ENCODE measurements around the gene FIGN.

The FIGN gene

GRCh38 chr2:163611557-163611906 lies 124.3 kb downstream of the FIGN start:
- H3K36me3 Mint-ChIP-seq (ENCODE audit: low read depth), result no peaks in the 10 kb centered on the region
- H3K9me3 Mint-ChIP-seq, result no peaks in the 10 kb centered on the region
- no peaks in the 10 kb centered on the region for H3K27me3 Mint-ChIP-seq (ENCODE audit: low read depth)
- no peak overlapping the region for H3K4me3 Mint-ChIP-seq
- no peaks in the 10 kb centered on the region for H3K4me1 Mint-ChIP-seq (ENCODE audit: low read depth)
- no peak overlapping the region for H3K27ac Mint-ChIP-seq

GRCh38 chr2:163610817-163611556 lies 124.8 kb downstream of the FIGN start:
- H3K4me1 Mint-ChIP-seq (ENCODE audit: low read depth), result no peaks in the 10 kb centered on the region
- H3K36me3 Mint-ChIP-seq (ENCODE audit: low read depth), result no peaks in the 10 kb centered on the region
- H3K4me3 Mint-ChIP-seq, result no peak overlapping the region
- no peaks in the 10 kb centered on the region for H3K9me3 Mint-ChIP-seq
- no peaks in the 10 kb centered on the region for H3K27me3 Mint-ChIP-seq (ENCODE audit: low read depth)
- no peak overlapping the region for H3K27ac Mint-ChIP-seq

- H3K4me3 Mint-ChIP-seq, result no peak overlapping the region
- H3K4me1 Mint-ChIP-seq (ENCODE audit: low read depth), result no peaks in the 10 kb centered on the region
- H3K9me3 Mint-ChIP-seq, result no peaks in the 10 kb centered on the region
- H3K36me3 Mint-ChIP-seq (ENCODE audit: low read depth), result no peaks in the 10 kb centered on the region
- H3K27ac Mint-ChIP-seq, result no peak overlapping the region
- H3K27me3 Mint-ChIP-seq (ENCODE audit: low read depth), result no peaks in the 10 kb centered on the region
Measured at GRCh38 chr2:163607630-163608029, 128.2 kb downstream of the FIGN start.

- Mint-ChIP-seq H3K4me1 (ENCODE audit: low read depth) (no peaks in the 10 kb centered on the region), H3K27ac (no peak overlapping the region), H3K36me3 (ENCODE audit: low read depth) (no peaks in the 10 kb centered on the region), H3K27me3 (ENCODE audit: low read depth) (no peaks in the 10 kb centered on the region), H3K9me3 (no peaks in the 10 kb centered on the region), H3K4me3 (no peak overlapping the region)
Measured at GRCh38 chr2:163606878-163607277, 128.9 kb downstream of the FIGN start.

GRCh38 chr2:163605779-163606178 lies 130.0 kb downstream of the FIGN start:
- no peaks in the 10 kb centered on the region for H3K4me1 Mint-ChIP-seq (ENCODE audit: low read depth)
- H3K4me3 Mint-ChIP-seq, result no peak overlapping the region
- no peak overlapping the region for H3K27ac Mint-ChIP-seq
- no peaks in the 10 kb centered on the region for H3K36me3 Mint-ChIP-seq (ENCODE audit: low read depth)
- no peaks in the 10 kb centered on the region for H3K27me3 Mint-ChIP-seq (ENCODE audit: low read depth)
- H3K9me3 Mint-ChIP-seq, result no peaks in the 10 kb centered on the region

- Mint-ChIP-seq H3K9me3 (no peaks in the 10 kb centered on the region), H3K4me1 (ENCODE audit: low read depth) (no peaks in the 10 kb centered on the region)
Measured at GRCh38 chr2:163604941-163605555, 130.8 kb downstream of the FIGN start.

GRCh38 chr2:163602196-163602595 lies 133.6 kb downstream of the FIGN start:
- no peaks in the 10 kb centered on the region for H3K9me3 Mint-ChIP-seq
- H3K36me3 Mint-ChIP-seq (ENCODE audit: low read depth), result no peaks in the 10 kb centered on the region
- no peaks in the 10 kb centered on the region for H3K4me1 Mint-ChIP-seq (ENCODE audit: low read depth)
- no peak overlapping the region for H3K27ac Mint-ChIP-seq
- no peak overlapping the region for H3K4me3 Mint-ChIP-seq
- H3K27me3 Mint-ChIP-seq (ENCODE audit: low read depth), result no peaks in the 10 kb centered on the region

More at GRCh38 chr2:163604941-163605555, 130.8 kb downstream of the FIGN start:
- no peak overlapping the region for H3K4me3 Mint-ChIP-seq
- no peaks in the 10 kb centered on the region for H3K36me3 Mint-ChIP-seq (ENCODE audit: low read depth)
- no peak overlapping the region for H3K27ac Mint-ChIP-seq
- no peaks in the 10 kb centered on the region for H3K27me3 Mint-ChIP-seq (ENCODE audit: low read depth)

- H3K9me3 Mint-ChIP-seq, result no peaks in the 10 kb centered on the region
- no peaks in the 10 kb centered on the region for H3K4me1 Mint-ChIP-seq (ENCODE audit: low read depth)
- no peak overlapping the region for H3K27ac Mint-ChIP-seq
- H3K27me3 Mint-ChIP-seq (ENCODE audit: low read depth), result no peaks in the 10 kb centered on the region
- no peaks in the 10 kb centered on the region for H3K36me3 Mint-ChIP-seq (ENCODE audit: low read depth)
- no peak overlapping the region for H3K4me3 Mint-ChIP-seq
Measured at GRCh38 chr2:163601377-163601776, 134.4 kb downstream of the FIGN start.

GRCh38 chr2:163600801-163601200 lies 135.0 kb downstream of the FIGN start:
- H3K4me1 Mint-ChIP-seq (ENCODE audit: low read depth), result no peaks in the 10 kb centered on the region
- H3K4me3 Mint-ChIP-seq, result no peak overlapping the region
- no peaks in the 10 kb centered on the region for H3K9me3 Mint-ChIP-seq
- no peak overlapping the region for H3K27ac Mint-ChIP-seq
- no peaks in the 10 kb centered on the region for H3K27me3 Mint-ChIP-seq (ENCODE audit: low read depth)
- H3K36me3 Mint-ChIP-seq (ENCODE audit: low read depth), result no peaks in the 10 kb centered on the region

GRCh38 chr2:163595028-163595427 lies 140.8 kb downstream of the FIGN start:
- H3K27ac Mint-ChIP-seq, result no peak overlapping the region
- no peaks in the 10 kb centered on the region for H3K27me3 Mint-ChIP-seq (ENCODE audit: low read depth)
- H3K4me1 Mint-ChIP-seq (ENCODE audit: low read depth), result no peaks in the 10 kb centered on the region
- H3K36me3 Mint-ChIP-seq (ENCODE audit: low read depth), result no peaks in the 10 kb centered on the region
- no peak overlapping the region for H3K4me3 Mint-ChIP-seq
- H3K9me3 Mint-ChIP-seq, result no peaks in the 10 kb centered on the region

- Mint-ChIP-seq H3K4me3 (no peak overlapping the region), H3K4me1 (ENCODE audit: low read depth) (no peaks in the 10 kb centered on the region), H3K27ac (no peak overlapping the region), H3K36me3 (ENCODE audit: low read depth) (no peaks in the 10 kb centered on the region), H3K27me3 (ENCODE audit: low read depth) (no peaks in the 10 kb centered on the region), H3K9me3 (no peaks in the 10 kb centered on the region)
Measured at GRCh38 chr2:163594497-163594896, 141.3 kb downstream of the FIGN start.

GRCh38 chr2:163593982-163594381 lies 141.8 kb downstream of the FIGN start:
- H3K9me3 Mint-ChIP-seq, result no peaks in the 10 kb centered on the region
- H3K27me3 Mint-ChIP-seq (ENCODE audit: low read depth), result no peaks in the 10 kb centered on the region
- no peaks in the 10 kb centered on the region for H3K36me3 Mint-ChIP-seq (ENCODE audit: low read depth)
- H3K4me3 Mint-ChIP-seq, result no peak overlapping the region
- no peak overlapping the region for H3K27ac Mint-ChIP-seq
- H3K4me1 Mint-ChIP-seq (ENCODE audit: low read depth), result no peaks in the 10 kb centered on the region

- H3K4me3 Mint-ChIP-seq, result no peak overlapping the region
- no peaks in the 10 kb centered on the region for H3K9me3 Mint-ChIP-seq
- H3K4me1 Mint-ChIP-seq (ENCODE audit: low read depth), result no peaks in the 10 kb centered on the region
- H3K36me3 Mint-ChIP-seq (ENCODE audit: low read depth), result no peaks in the 10 kb centered on the region
- no peaks in the 10 kb centered on the region for H3K27me3 Mint-ChIP-seq (ENCODE audit: low read depth)
- no peak overlapping the region for H3K27ac Mint-ChIP-seq
Measured at GRCh38 chr2:163592954-163593622, 142.7 kb downstream of the FIGN start.

- H3K36me3 Mint-ChIP-seq (ENCODE audit: low read depth), result no peaks in the 10 kb centered on the region
- no peaks in the 10 kb centered on the region for H3K9me3 Mint-ChIP-seq
- no peaks in the 10 kb centered on the region for H3K4me1 Mint-ChIP-seq (ENCODE audit: low read depth)
- no peaks in the 10 kb centered on the region for H3K27me3 Mint-ChIP-seq (ENCODE audit: low read depth)
- no peak overlapping the region for H3K4me3 Mint-ChIP-seq
- no peak overlapping the region for H3K27ac Mint-ChIP-seq
Measured at GRCh38 chr2:163591461-163591860, 144.3 kb downstream of the FIGN start.

- H3K4me1 Mint-ChIP-seq (ENCODE audit: low read depth), result no peaks in the 10 kb centered on the region
- H3K4me3 Mint-ChIP-seq, result no peak overlapping the region
- no peaks in the 10 kb centered on the region for H3K27me3 Mint-ChIP-seq (ENCODE audit: low read depth)
- H3K27ac Mint-ChIP-seq, result no peak overlapping the region
- H3K9me3 Mint-ChIP-seq, result no peaks in the 10 kb centered on the region
- no peaks in the 10 kb centered on the region for H3K36me3 Mint-ChIP-seq (ENCODE audit: low read depth)
Measured at GRCh38 chr2:163580757-163581156, 155.1 kb downstream of the FIGN start.

All from T-helper 1 cell treated with Interleukin-12 subunit alpha and Interleukin-12 subunit beta and Interleukin-4 antibody, amounts not matched to agents 30 μg/mL and 1 μg/mL, for 36 hours (primary cell).